ENCODE results near the gene GPHN.
"Not testable (repeated sequence)": the region's sequence is repeated elsewhere in the genome, so short reads cannot be mapped to it uniquely, and the experiment has no call there.

Gene GPHN

DNA sequence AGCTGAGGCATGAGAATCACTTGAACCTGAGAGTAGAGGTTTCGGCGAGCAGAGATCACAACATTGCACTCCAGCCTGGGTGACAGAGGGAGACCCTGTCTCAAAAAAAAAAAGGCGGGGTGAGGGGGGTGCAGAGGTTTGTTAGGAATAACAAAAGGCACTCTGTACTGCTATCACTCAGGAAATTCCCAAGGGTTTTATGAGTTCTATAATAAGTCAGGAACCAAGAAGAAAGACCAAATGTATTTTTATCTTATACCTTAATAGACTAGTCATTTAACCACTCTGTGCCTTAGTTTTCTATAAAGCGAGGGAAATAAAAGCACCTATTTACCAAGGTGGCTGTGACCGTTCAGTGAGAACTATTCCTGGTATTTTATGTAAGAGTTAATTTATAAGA, 319.2 kb downstream of the GPHN start:
- Mint-ChIP-seq H3K4me1 (no peaks in the 10 kb centered on the region), H3K36me3 (peaks cover 4% of the 10 kb centered on the region), H3K27ac (no peak overlapping the region), H3K4me3 (no peak overlapping the region), H3K27me3 (no peaks in the 10 kb centered on the region), H3K9me3 (no peaks in the 10 kb centered on the region)

DNA sequence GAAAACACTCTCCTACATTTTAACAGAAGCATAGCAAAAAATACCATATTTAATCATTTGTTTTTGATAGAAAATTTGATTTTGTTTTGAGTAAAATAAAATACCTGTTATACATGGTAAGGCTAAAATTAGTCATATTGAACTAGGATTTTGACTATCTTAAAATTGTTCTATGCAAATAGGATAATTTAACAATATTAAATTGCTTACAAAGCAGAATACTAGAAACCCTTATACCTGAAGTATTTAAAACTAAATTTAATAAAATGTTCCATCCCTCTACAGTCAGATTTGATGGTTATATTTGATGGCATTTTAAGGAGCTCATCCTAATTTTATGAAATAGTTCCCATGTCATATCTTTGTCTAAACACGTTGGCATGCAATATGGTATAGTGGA, 323.2 kb downstream of the GPHN start:
- H3K36me3 Mint-ChIP-seq, result peaks cover 9% of the 10 kb centered on the region
- H3K4me1 Mint-ChIP-seq, result no peaks in the 10 kb centered on the region
- no peak overlapping the region for H3K27ac Mint-ChIP-seq

DNA sequence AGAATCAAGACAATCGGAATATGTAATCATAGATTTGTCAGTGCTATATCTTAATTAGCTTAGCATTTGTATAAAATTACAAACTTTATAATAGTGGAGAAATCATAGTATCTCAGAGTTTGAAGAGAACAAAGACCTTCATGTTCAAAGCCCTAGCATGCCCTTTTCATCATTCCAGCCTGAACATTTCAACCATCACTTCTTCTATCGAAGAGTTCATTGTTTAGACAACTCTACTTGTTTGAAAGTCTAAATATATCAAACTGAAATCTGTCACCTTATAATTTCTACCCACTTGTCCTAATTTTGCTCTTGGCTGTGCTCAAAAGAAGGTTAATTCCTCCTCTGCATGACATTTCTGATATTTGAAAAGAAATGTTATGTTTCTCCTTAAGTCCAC, 325.9 kb downstream of the GPHN start:
- Mint-ChIP-seq H3K4me3 (no peak overlapping the region), H3K36me3 (peaks cover 9% of the 10 kb centered on the region), H3K4me1 (no peaks in the 10 kb centered on the region), H3K27me3 (no peaks in the 10 kb centered on the region), H3K9me3 (peaks cover 5% of the 10 kb centered on the region), H3K27ac (no peak overlapping the region)

More for the DNA sequence above, 323.2 kb downstream of the GPHN start:
- Mint-ChIP-seq H3K4me3 (no peak overlapping the region), H3K9me3 (peaks cover 5% of the 10 kb centered on the region), H3K27me3 (no peaks in the 10 kb centered on the region)

DNA sequence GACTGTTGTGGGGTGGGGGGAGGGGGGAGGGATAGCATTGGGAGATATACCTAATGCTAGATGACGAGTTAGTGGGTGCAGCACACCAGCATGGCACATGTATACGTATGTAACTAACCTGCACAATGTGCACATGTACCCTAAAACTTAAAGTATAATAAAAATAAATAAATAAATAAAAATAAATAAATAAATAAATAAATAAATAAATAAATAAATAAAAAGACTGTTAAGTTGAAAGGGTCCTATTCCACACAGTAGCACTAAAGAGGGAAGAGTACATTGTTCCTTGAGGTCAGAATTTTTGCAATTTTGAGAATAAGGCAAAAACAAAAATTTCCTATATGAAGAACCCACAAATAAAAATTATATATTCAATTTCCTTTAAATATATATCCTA, 329.5 kb downstream of the GPHN start:
- H3K27ac Mint-ChIP-seq, H3K4me1 Mint-ChIP-seq, H3K27me3 Mint-ChIP-seq, H3K4me3 Mint-ChIP-seq, H3K9me3 Mint-ChIP-seq, H3K36me3 Mint-ChIP-seq: not testable (repeated sequence)

DNA sequence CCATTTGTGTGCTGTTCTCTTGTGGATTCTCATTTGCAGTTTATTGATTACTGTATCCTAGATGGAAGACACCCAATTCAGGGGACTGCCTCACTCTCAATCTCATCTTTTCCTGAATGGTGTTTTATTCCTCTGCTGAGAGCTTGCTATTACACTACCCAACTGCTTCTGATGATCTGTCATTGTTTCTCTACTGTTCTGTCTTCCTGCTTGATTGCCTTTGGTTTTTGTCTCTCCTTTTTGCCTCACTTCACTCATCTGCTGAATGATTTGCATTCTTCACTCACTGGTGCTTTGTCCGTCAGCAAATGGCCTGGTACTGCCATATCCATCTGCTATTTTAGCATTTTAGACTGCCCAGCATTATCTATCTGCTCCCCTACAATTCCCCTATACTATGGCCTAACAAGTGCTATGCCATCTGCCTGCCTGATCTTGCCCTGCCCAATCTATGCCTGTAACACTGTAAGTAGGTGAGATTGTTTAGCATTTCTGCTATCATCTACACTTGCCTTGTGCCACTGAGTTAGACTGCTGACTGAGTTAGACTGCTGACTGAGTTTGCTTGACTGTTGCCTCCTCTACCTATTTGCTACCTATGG, 335.1 kb downstream of the GPHN start:
- Mint-ChIP-seq H3K36me3 (no peaks in the 10 kb centered on the region), H3K4me3 (no peak overlapping the region), H3K27ac (no peak overlapping the region), H3K4me1 (no peaks in the 10 kb centered on the region), H3K27me3 (no peaks in the 10 kb centered on the region), H3K9me3 (no peaks in the 10 kb centered on the region)

DNA sequence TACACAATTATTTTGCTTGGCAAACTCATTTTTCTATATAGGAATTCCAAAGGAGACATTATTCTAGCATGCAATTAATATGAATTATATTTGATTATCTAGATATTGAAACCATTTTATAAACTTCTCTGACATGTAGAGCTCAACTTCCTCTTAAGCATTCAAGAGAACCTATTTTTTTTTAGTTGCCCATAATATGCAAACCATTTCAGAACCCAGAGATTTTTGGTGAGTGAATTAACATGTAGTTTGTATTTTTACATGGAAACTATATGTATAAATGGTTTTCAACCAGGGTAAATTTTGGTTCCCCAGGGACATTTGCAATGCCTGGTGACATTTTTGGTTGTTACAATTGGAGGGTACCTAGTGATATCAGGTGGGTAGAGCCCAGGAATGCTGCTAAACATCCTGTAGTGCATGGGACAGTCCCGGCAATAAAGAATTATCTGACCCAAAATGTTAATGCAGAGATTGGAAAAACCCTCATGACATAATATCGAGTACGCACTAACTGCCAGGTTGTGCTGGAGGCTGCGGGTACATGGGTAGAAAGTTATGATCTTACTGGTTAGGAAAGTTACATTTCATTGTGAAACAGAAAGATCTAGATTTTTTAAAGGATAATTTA, 342.4 kb downstream of the GPHN start:
- Mint-ChIP-seq H3K36me3 (peaks cover 14% of the 10 kb centered on the region), H3K4me3 (no peak overlapping the region), H3K9me3 (no peaks in the 10 kb centered on the region), H3K27ac (no peak overlapping the region), H3K4me1 (no peaks in the 10 kb centered on the region), H3K27me3 (no peaks in the 10 kb centered on the region)

DNA sequence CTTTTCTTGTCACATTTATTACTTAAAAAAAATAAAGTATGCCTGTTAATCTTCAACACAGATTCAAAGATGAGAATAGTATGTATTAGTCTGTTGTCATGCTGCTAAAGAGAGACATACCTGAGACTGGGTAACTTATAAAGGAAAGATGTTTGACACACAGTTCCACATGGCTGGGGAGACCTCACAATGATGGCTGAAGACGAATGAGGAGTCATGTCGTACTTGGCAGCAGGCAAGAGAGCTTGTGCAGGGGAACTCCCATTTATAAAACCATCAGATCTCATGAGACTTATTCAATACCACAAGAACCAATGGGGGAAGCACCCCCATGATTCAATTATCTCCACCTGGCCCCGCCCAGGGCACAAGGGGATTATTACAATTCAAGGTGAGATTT, 345.4 kb downstream of the GPHN start:
- H3K4me1 Mint-ChIP-seq, result no peaks in the 10 kb centered on the region
- peaks cover 9% of the 10 kb centered on the region for H3K9me3 Mint-ChIP-seq
- H3K27me3 Mint-ChIP-seq, result no peaks in the 10 kb centered on the region
- no peak overlapping the region for H3K4me3 Mint-ChIP-seq
- peaks cover 19% of the 10 kb centered on the region for H3K36me3 Mint-ChIP-seq
- H3K27ac Mint-ChIP-seq, result no peak overlapping the region

DNA sequence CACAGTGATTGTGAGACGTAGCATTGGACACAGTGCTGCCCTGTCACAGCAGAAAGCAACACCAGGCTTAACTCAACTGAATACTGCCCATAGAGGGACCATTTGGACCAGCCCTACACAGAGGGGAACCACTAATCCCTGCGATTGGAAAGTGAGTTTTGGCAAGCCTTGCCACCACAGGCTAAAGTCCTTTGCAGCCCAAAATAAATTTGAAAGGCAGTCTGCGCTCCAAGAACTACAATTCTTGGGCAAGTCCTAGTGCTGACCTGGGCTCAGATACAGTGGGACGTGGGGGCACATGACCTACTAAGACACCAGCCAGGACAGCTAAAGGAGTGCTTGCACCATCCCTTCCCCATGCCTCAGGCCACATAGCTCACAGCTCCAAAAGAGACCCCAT, 349.9 kb downstream of the GPHN start:
- Mint-ChIP-seq H3K27ac (no peak overlapping the region), H3K9me3 (peaks cover 13% of the 10 kb centered on the region), H3K4me3 (no peak overlapping the region), H3K27me3 (no peaks in the 10 kb centered on the region), H3K36me3 (peaks cover 24% of the 10 kb centered on the region), H3K4me1 (no peaks in the 10 kb centered on the region)

DNA sequence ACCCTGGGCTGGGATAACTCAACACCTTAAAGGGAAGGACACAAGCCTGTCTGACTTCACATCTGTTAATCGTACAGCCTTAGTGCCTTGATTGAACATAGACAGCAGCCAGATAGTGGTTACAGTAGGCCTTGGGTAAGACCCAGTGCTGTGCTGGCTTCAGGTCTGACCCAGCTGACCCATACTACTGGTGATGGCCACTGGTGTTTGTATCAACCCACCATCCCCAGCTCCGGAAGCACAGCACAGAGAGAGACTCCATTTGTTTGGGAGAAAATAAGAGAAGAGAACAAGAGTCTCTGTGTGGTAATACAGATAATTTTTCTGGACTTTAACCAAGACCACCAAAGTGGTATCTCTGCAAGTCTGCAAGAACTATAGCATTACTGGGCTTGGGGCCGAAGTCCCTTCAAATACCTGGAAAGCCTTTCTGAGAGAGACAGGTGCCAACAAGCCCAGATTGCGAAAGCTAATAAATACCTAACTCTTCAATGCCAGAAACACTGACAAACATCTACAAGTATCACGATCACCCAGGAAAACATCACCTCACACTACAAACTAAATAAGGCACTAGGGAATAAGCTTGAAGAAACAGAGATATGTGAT, 351.2 kb downstream of the GPHN start:
- H3K27me3 Mint-ChIP-seq, result no peaks in the 10 kb centered on the region
- H3K4me1 Mint-ChIP-seq, result no peaks in the 10 kb centered on the region
- no peak overlapping the region for H3K27ac Mint-ChIP-seq
- H3K4me3 Mint-ChIP-seq, result no peak overlapping the region
- peaks cover 20% of the 10 kb centered on the region for H3K36me3 Mint-ChIP-seq
- peaks cover 18% of the 10 kb centered on the region for H3K9me3 Mint-ChIP-seq

DNA sequence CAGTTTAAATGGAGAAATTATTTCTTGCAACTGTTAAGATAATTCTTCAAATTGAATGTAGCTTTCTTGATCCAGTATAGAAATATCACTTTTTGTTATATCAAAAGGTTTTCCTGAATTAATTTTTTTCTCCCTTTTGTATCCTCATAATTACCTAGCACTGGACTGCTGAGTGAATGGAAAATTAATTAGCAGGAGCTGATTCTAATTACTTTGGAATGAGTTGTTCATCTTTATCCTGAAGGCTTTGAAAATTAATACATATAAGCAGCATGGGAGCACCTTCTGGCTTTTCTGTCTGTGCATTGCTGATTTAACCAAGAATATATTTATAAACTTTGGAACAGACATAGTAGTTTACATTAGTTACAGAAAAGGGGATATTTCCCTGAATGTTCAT, 373.6 kb downstream of the GPHN start:
- no peaks in the 10 kb centered on the region for H3K27me3 Mint-ChIP-seq
- peaks cover 25% of the 10 kb centered on the region for H3K36me3 Mint-ChIP-seq

DNA sequence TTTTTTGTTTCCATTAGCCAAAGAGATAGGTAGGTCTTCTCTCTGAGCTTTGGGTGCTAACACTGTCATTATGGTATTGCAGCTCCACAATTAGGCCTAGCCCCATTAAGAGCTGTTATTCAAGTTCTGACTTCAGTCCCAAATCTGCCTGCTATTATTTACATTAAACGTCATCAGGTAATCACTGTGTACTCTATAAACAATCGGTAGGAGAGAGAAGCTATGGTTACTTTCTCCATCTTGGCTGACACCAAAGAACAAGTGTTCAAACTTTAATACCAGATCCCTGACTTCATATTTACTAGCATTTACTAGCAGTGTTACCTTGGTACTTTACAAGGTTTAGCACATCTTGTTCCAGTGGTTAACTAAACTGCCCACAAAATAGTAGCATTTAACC, 376.2 kb downstream of the GPHN start:
- Mint-ChIP-seq H3K27me3 (no peaks in the 10 kb centered on the region), H3K4me3 (no peak overlapping the region), H3K9me3 (peaks cover 24% of the 10 kb centered on the region), H3K36me3 (peaks cover 32% of the 10 kb centered on the region), H3K27ac (no peak overlapping the region), H3K4me1 (no peaks in the 10 kb centered on the region)

More for the DNA sequence above, 373.6 kb downstream of the GPHN start:
- Mint-ChIP-seq H3K4me1 (no peaks in the 10 kb centered on the region), H3K27ac (no peak overlapping the region), H3K9me3 (peaks cover 15% of the 10 kb centered on the region), H3K4me3 (no peak overlapping the region)

DNA sequence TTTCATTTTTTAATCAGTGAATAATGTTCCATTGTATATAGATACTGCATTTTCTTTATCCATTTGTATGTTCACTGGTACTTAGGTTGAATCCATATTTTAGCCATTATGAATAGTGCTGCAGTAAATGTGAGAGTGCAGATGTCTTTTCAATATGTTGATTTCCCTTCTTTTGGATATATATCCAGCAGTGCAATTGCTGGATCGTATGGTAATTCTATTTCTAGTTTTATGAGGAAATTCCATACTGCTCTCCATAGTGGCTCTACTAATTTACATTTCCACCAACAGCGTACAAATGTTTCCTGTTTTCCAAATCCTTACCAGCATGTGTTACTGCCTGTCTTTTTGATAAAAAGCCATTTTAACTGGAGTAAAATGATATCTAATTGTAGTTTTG, 392.8 kb downstream of the GPHN start:
- Mint-ChIP-seq H3K27ac (no peak overlapping the region), H3K9me3 (peaks cover 13% of the 10 kb centered on the region), H3K4me3 (no peak overlapping the region), H3K4me1 (no peaks in the 10 kb centered on the region), H3K36me3 (peaks cover 13% of the 10 kb centered on the region), H3K27me3 (no peaks in the 10 kb centered on the region)

DNA sequence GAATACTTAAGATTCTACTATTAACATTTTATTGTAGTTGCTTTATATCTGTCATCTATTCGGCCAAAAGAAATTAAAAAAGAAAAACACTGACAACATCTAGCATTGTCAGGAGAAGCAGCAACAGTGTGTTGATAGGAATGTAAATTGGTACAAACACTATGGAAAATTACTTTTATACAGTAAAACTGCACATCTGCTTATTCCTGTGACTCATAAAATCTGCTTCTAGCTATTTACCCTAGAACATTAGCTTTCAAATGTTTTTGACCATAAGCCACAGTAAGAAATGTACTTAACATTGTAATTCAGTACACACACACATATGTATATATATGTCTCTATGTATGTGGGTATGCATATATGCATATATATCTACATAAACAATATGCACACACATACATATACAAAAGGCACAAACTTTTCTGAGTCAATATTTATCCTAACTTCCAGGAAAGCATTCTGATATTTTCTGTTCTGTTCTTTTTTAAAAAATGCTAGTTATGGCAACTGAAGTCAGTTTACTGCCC, 402.4 kb downstream of the GPHN start:
- Mint-ChIP-seq H3K4me3 (no peak overlapping the region), H3K27me3 (no peaks in the 10 kb centered on the region), H3K36me3 (peaks cover 2% of the 10 kb centered on the region), H3K27ac (no peak overlapping the region), H3K9me3 (no peaks in the 10 kb centered on the region), H3K4me1 (no peaks in the 10 kb centered on the region)

DNA sequence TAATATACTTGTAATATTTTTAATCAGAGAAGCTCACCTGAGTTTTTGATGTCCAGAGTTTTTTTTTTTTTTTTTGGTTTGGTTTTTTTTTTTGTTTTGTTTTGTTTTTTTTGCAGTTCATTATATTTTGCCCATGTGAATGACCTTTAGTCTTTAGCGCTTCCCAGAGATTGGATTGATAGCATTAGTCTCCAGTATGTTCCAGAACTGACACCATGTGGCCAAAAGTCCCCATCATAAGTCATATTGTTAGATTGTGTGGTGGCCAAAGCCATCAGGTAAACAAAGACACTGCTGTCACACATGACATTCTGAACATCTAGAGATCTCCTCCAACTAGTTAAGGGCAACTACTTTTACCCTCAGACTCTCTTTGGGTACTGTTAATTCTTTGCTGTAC, 408.5 kb downstream of the GPHN start:
- Mint-ChIP-seq H3K27me3 (no peaks in the 10 kb centered on the region), H3K4me1 (no peaks in the 10 kb centered on the region), H3K36me3 (peaks cover 20% of the 10 kb centered on the region), H3K4me3 (no peak overlapping the region), H3K9me3 (no peaks in the 10 kb centered on the region), H3K27ac (no peak overlapping the region)

DNA sequence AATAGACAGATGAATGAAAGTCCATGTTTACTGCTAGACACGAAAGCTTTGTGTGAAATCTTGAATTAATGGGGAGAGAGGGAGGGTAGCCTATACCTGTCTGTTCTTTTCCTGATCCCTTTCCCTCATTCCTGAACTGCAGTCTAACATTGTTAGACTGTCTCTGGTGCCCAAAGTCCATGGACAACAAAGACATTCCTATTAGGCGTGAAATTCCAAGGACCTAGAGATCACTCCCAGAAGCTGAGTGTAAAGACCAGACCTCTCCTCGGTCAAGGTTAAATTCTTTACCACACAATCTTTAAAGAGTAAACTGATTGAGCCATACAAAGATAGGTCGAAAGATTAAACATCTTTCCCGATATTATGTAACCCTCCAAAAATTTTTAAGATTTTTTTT, 410.6 kb downstream of the GPHN start:
- H3K9me3 Mint-ChIP-seq, result no peaks in the 10 kb centered on the region
- H3K4me1 Mint-ChIP-seq, result no peaks in the 10 kb centered on the region
- H3K27me3 Mint-ChIP-seq, result no peaks in the 10 kb centered on the region
- H3K4me3 Mint-ChIP-seq, result no peak overlapping the region
- H3K36me3 Mint-ChIP-seq, result peaks cover 25% of the 10 kb centered on the region
- H3K27ac Mint-ChIP-seq, result no peak overlapping the region

DNA sequence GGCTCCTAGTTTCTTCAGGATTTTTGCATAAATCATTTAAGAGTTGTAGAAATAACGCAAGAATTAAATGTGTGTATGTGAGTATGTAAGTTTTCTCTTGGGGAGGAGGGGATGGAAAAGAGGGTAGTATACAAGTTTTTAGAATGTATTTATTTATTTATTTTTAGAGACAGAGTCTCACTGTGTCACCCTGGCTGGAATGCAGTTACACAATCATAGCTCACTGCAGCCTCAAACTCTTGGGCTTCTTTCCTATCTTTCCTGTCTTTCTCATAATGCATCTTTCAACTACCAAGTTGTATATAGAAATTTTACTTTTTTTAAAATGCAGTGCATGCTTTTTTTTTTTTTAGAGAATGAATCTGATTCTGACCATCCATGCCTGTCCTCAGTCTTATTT, 412.2 kb downstream of the GPHN start:
- Mint-ChIP-seq H3K36me3 (peaks cover 33% of the 10 kb centered on the region), H3K9me3 (no peaks in the 10 kb centered on the region), H3K27me3 (no peaks in the 10 kb centered on the region), H3K4me1 (no peaks in the 10 kb centered on the region), H3K27ac (no peak overlapping the region), H3K4me3 (no peak overlapping the region)

Measured in activated naive CD4-positive, alpha-beta T cell treated with anti-CD3 and anti-CD28 coated beads, Interleukin-2, amount 50 U/mL, for 24 hours (primary cell).